A549 (cell line): ENCODE measurements around the gene NNMT. TPM values are rescaled to one million over a fixed set of nuclear protein-coding genes. Genes with fewer than 3 reads are reported as not detected.

Experiments used
- ATAC-seq, 2 experiments: fragments of 200-7000 bp in 1 of 2; fragments of >200 bp in 1 of 2; cut with Nextera tagmentation in 1 of 2; cut with Tn5 transposase in 1 of 2; 3 replicates each; pipeline versions ENCODE4 v1.8.0 to v1.9.1; 2018 to 2020; ENCODE audit warnings: mild to moderate bottlenecking in 1 of 2, moderate library complexity in 1 of 2
- CTCF ChIA-PET: fragments of 300-600 bp; sonication (Branson Sonifier 250); formaldehyde crosslinking; extraction: SDS; loops from one replicate; lab custom pipeline; 2021; ENCODE audit warnings: antibody characterized with exemption, inconsistent platforms; lab: Yijun Ruan, JAX
- POLR2A ChIA-PET: fragments of 350-600 bp; formaldehyde crosslinking; extraction: SDS; loops from one replicate; lab custom pipeline; 2021; ENCODE audit warnings: antibody characterized with exemption, inconsistent platforms; lab: Yijun Ruan, JAX
- DNase-seq, 2 experiments: peaks; one replicate each; pipeline versions ENCODE4 v3.0.0 to v3.0.0-alpha.2; 2011 to 2016; ENCODE audit warnings: low read depth in 1 of 2, low spot score in 1 of 2
- FAIRE-seq: peaks from 2 replicates; lab custom pipeline; 2011; peaks lifted over from hg19 to GRCh38; lab: Jason Lieb, UNC
- H3K27ac ChIP-seq, 2 experiments: fragments of >200 bp; sonication (Bioruptor Twin); formaldehyde crosslinking; 3 replicates each; pipeline ENCODE4 v1.5.1; 2016 to 2017
- H3K4me1 ChIP-seq: fragments of >200 bp; sonication (Bioruptor Twin); formaldehyde crosslinking; 3 replicates; pipeline ENCODE4 v1.6.1; 2016
- H3K4me2 ChIP-seq: fragments of >200 bp; sonication (Bioruptor Twin); formaldehyde crosslinking; 3 replicates; pipeline ENCODE4 v1.6.1; 2016
- H3K4me3 ChIP-seq: fragments of >200 bp; sonication (Bioruptor Twin); formaldehyde crosslinking; 3 replicates; pipeline ENCODE4 v1.5.1; 2016
- H3K9me3 ChIP-seq: fragments of >200 bp; sonication (Bioruptor Twin); formaldehyde crosslinking; 3 replicates; pipeline ENCODE4 v1.6.1; 2016
- BHLHE40 ChIP-seq: IDR thresholded peaks from 2 replicates; pipeline ENCODE4 v1.6.1; 2012; ENCODE audit warnings: low read depth, low read length, inconsistent platforms
- CEBPB ChIP-seq, 2 experiments: fragments of >200 bp in 1 of 2; sonication (Bioruptor Twin) in 1 of 2; formaldehyde crosslinking in 1 of 2; IDR thresholded peaks; 2 replicates each; pipeline ENCODE4 v1.6.1; 2012 to 2016
- CTCF ChIP-seq: fragments of >200 bp; sonication (Bioruptor Twin); formaldehyde crosslinking; IDR thresholded peaks from 3 replicates; pipeline ENCODE4 v1.5.1; 2016
- E2F6 ChIP-seq: IDR thresholded peaks from 2 replicates; pipeline ENCODE4 v1.6.1; 2012; ENCODE audit warnings: low read depth, borderline replicate concordance
- EHF ChIP-seq: fragments of 250-450 bp; sonication (Bioruptor Pico); IDR thresholded peaks from 2 replicates; pipeline ENCODE4 v1.5.0; 2020; ENCODE audit warnings: mild to moderate bottlenecking
- ELK1 ChIP-seq: fragments of 150-350 bp; IDR thresholded peaks from 2 replicates; pipeline ENCODE4 v1.6.1; 2014; ENCODE audit warnings: low read depth, mild to moderate bottlenecking, low read length
- EP300 ChIP-seq, 2 experiments: fragments of >200 bp; sonication (Bioruptor Twin); formaldehyde crosslinking; IDR thresholded peaks; 2 replicates in 1 of 2; 3 replicates in 1 of 2; pipeline ENCODE4 v1.6.1; 2016 to 2017
- FOSL2 ChIP-seq, 2 experiments: fragments of 450-650 bp in 1 of 2; fragments of >200 bp in 1 of 2; sonication (Bioruptor Twin) in 1 of 2; formaldehyde crosslinking; IDR thresholded peaks; 2 replicates each; pipeline versions ENCODE4 v1.5.0 to v1.6.1; 2016 to 2020; ENCODE audit warnings: mild to moderate bottlenecking in 1 of 2, moderate library complexity in 1 of 2
- FOXS1 ChIP-seq: fragments of 250-450 bp; sonication (Bioruptor Pico); IDR thresholded peaks from 2 replicates; pipeline ENCODE4 v1.5.0; 2020; ENCODE audit warnings: mild to moderate bottlenecking, moderate library complexity
- HES2 ChIP-seq: fragments of >200 bp; sonication (Bioruptor Twin); formaldehyde crosslinking; IDR thresholded peaks from 2 replicates; pipeline ENCODE4 v1.6.1; 2016
- HOXB13 ChIP-seq: fragments of 250-450 bp; sonication (Bioruptor Pico); IDR thresholded peaks from 2 replicates; pipeline ENCODE4 v1.5.0; 2020; ENCODE audit warnings: low read depth, mild to moderate bottlenecking, moderate library complexity
- MAX ChIP-seq: IDR thresholded peaks from 2 replicates; pipeline ENCODE4 v1.6.1; 2012
- NFE2L2 ChIP-seq: fragments of 150-350 bp; conservative IDR thresholded peaks from 2 replicates; pipeline ENCODE4 v1.6.1; 2014; ENCODE audit warnings: low read length
- NR3C1 ChIP-seq: fragments of >200 bp; sonication (Bioruptor Twin); formaldehyde crosslinking; IDR thresholded peaks from 3 replicates; pipeline ENCODE4 v1.6.1; 2017
- PBX3 ChIP-seq: IDR thresholded peaks from 2 replicates; pipeline ENCODE4 v1.6.1; 2012
- PHF8 ChIP-seq: fragments of 200-600 bp; sonication (generic); IDR thresholded peaks from 2 replicates; pipeline ENCODE4 v1.6.1; 2016; ENCODE audit warnings: low read depth, mild to moderate bottlenecking, antibody characterized with exemption, moderate library complexity, borderline replicate concordance
- POLR2A ChIP-seq: IDR thresholded peaks from 2 replicates; pipeline ENCODE4 v1.6.1; 2012; ENCODE audit warnings: mild to moderate bottlenecking, low read length
- RAD21 ChIP-seq, 2 experiments: fragments of >200 bp in 1 of 2; sonication (Bioruptor Twin) in 1 of 2; formaldehyde crosslinking in 1 of 2; IDR thresholded peaks in 1 of 2; conservative IDR thresholded peaks in 1 of 2; 2 replicates in 1 of 2; 3 replicates in 1 of 2; pipeline ENCODE4 v1.6.1; 2012 to 2018; ENCODE audit warnings: inconsistent platforms in 1 of 2
- RCOR1 ChIP-seq: fragments of 150-350 bp; IDR thresholded peaks from 2 replicates; pipeline ENCODE4 v1.6.1; 2014; ENCODE audit warnings: antibody characterized with exemption, low read length, low read depth
- SMC3 ChIP-seq: fragments of >200 bp; sonication (Bioruptor Twin); formaldehyde crosslinking; IDR thresholded peaks from 3 replicates; pipeline ENCODE4 v1.6.1; 2018; ENCODE audit warnings: inconsistent platforms
- TP53 ChIP-seq: fragments of 250-450 bp; sonication (Bioruptor Pico); IDR thresholded peaks from 2 replicates; pipeline ENCODE4 v1.5.0; 2021; ENCODE audit warnings: mild to moderate bottlenecking, moderate library complexity
- ZC3H11A ChIP-seq: fragments of 450-650 bp; IDR thresholded peaks from 2 replicates; pipeline ENCODE4 v1.6.1; 2014; ENCODE audit warnings: antibody characterized with exemption, mild to moderate bottlenecking
- WGBS: methylation state at CpG from one replicate; pipeline ENCODE4 v1.1.6; 2017; ENCODE audit errors: missing lambda C conversion rate; 5-methylcytosine and 5-hydroxymethylcytosine counted together
- polyA plus RNA-seq, 4 experiments: library from polyadenylated mRNA; depleted of rRNA in 3 of 4; stranded (reverse); fragments of >200 nt; fragmentation: RNase III in 1 of 4; extraction: RNeasy Plus Mini Kit Qiagen cat#74134 plus additional on column Dnase treatment in 1 of 4; gene quantifications; 2 replicates in 3 of 4; 3 replicates in 1 of 4; pipeline ENCODE4 v1.2.3, GENCODE V29; 2011 to 2017

The NNMT gene
- polyA plus RNA-seq, 2 of the 4 experiments (the other 2 are of a cell fraction) = 285 to 421 TPM

GRCh38 chr11:114316980-114317786, 21.0 kb downstream of the NNMT start:
- TF ChIP-seq MAX (no peak), RAD21 (conservative IDR thresholded peaks at IDR 0.05 in 1 of 2, IDR thresholded peaks at IDR 0.05 in 1 of 2) (no peak), EHF (CRISPR knock-in tag) (no peak), PHF8 (no peak), ELK1 (no peak), NFE2L2 (no peak), TP53 (CRISPR knock-in tag) (no peak), RCOR1 (no peak), FOSL2 (IDR thresholded peaks at IDR 0.05) (no peak), FOSL2 (CRISPR knock-in tag; IDR thresholded peaks at IDR 0.05) (no peak), HES2 (no peak), CTCF (no peak), ZC3H11A (no peak), NR3C1 (no peak)
- no peak for FAIRE-seq
- 83% methylated on average over 5 of the region's 5 CpGs for WGBS
- CTCF ChIA-PET = interaction anchor here (0.8 to 2.4 kb wide), 6 partner anchors 10 to 278 kb away, joined by 3 to 12 read pairs (median 3); no protein-coding TSS in a partner anchor
- no peak overlapping the region for H3K4me3 ChIP-seq
- DNase-seq = no peak
- H3K9me3 ChIP-seq = no peaks in the 10 kb centered on the region
- POLR2A ChIA-PET = interaction anchor here (2.7 kb wide), 1 partner anchor 21 kb away, joined by 12 read pairs; the partner anchor contains the start of gene NNMT
- peak overlapping the region; percentile 23; the same call in 2 of the 3 replicates for H3K4me2 ChIP-seq
- no peak for ATAC-seq
- H3K4me1 ChIP-seq = peaks cover 92% of the 10 kb centered on the region
- peak overlapping the region; percentile 87 to 92 for H3K27ac ChIP-seq

GRCh38 chr11:114317787-114318137, 21.6 kb downstream of the NNMT start:
- peak in 1 of 2 experiments; percentile 70 for DNase-seq
- H3K4me1 ChIP-seq = peaks cover 95% of the 10 kb centered on the region
- H3K9me3 ChIP-seq = no peaks in the 10 kb centered on the region
- peak in 1 of 2 experiments; percentile 27; a peak in 3 of 6 replicates for ATAC-seq
- H3K27ac ChIP-seq = peak overlapping the region; percentile 87 to 92
- WGBS = 26% methylated on average over 5 of the region's 5 CpGs
- FAIRE-seq = no peak
- ChIA-PET POLR2A (no interaction called here), CTCF (interaction anchor here (0.8 to 2.4 kb wide), 6 partner anchors 10 to 277 kb away, joined by 3 to 12 read pairs (median 3); no protein-coding TSS in a partner anchor)
- TF ChIP-seq CTCF (peak; percentile 47), E2F6 (peak; percentile 78; the same call in 1 of the 2 replicates), BHLHE40 (no peak), NFE2L2 (no peak), FOXS1 (CRISPR knock-in tag) (no peak), RAD21 (conservative IDR thresholded peaks at IDR 0.05 in 1 of 2, IDR thresholded peaks at IDR 0.05 in 1 of 2) (peak; percentile 57 to 61), POLR2A (no peak), HOXB13 (CRISPR knock-in tag) (no peak), CEBPB (IDR thresholded peaks at IDR 0.05) (no peak), MAX (peak; percentile 81), SMC3 (peak; percentile 44), ZC3H11A (no peak), PHF8 (no peak), PBX3 (no peak), EP300 (IDR thresholded peaks at IDR 0.05) (no peak)
- TF ChIP-seq, all 56 proteins: peak for 5
- peak overlapping the region; percentile 23; the same call in 2 of the 3 replicates for H3K4me2 ChIP-seq
- no peak overlapping the region for H3K4me3 ChIP-seq
